Lower leg skin (tissue), 4 donors: ENCODE results near the gene PCDHB1. TPM values are rescaled to one million over a fixed set of nuclear protein-coding genes. Genes with fewer than 3 reads are reported as not detected.

Experiments used
- DNase-seq, 2 donors: peaks; one replicate each; pipeline ENCODE4 v3.0.0-alpha.2; 2019; ENCODE audit warnings: low spot score in 2 of 2
- H3K4me3 ChIP-seq: fragments of 200-600 bp; sonication (generic); 2 replicates; pipeline ENCODE4 v1.5.1; 2017; ENCODE audit warnings: mild to moderate bottlenecking, low read depth; ENCODE audit not compliant: poor library complexity, severe bottlenecking
- CTCF ChIP-seq, 3 donors: fragments of 450-650 bp; IDR thresholded peaks; one replicate each; pipeline ENCODE4 v1.5.1; 2016; ENCODE audit warnings: antibody characterized with exemption in 3 of 3, mild to moderate bottlenecking in 3 of 3, moderate library complexity in 2 of 3
- POLR2A ChIP-seq, 2 donors: fragments of 450-650 bp; IDR thresholded peaks; one replicate each; pipeline ENCODE4 v1.6.1; 2016 to 2017; ENCODE audit warnings: antibody characterized with exemption in 2 of 2, mild to moderate bottlenecking in 1 of 2, moderate library complexity in 1 of 2
- WGBS, 2 donors: methylation state at CpG; one replicate each; pipeline ENCODE4 v1.1.5; 2018; 5-methylcytosine and 5-hydroxymethylcytosine counted together
- intact Hi-C: fragments of 100-400 bp; cut with DNase I; formaldehyde crosslinking; loops from one replicate; pipeline ENCODE4 v1.15.0; 2023; ENCODE audit warnings: low total_unique reads
- total RNA-seq, 4 donors: library from RNA; depleted of rRNA; stranded (reverse); fragments of >200 nt; gene quantifications; one replicate each; pipeline ENCODE4 v1.1.0, GENCODE V29; 2016

The PCDHB1 gene
- total RNA-seq, 4 donors from 2014 or later = not detected

- 84 to 86% methylated on average over 2 of the region's 2 CpGs for WGBS, 2 donors
- DNase-seq = no peak
- no peak overlapping the region for H3K4me3 ChIP-seq
- intact Hi-C loops = no loop called here
- TF ChIP-seq POLR2A (IDR thresholded peaks at IDR 0.05) (no peak), CTCF (IDR thresholded peaks at IDR 0.05) (no peak)
These were observed 54.2 kb downstream of the PCDHB1 start for GRCh38 chr5:141105350-141105749.

Other genes starting within 250 kb of the PCDHB1 start
- under 1 TPM in 3 of 4 donors, not detected in 1; 0.08 to 0.58 (median 0.23) TPM for gene PCDHA4, start 244.3 kb upstream of the PCDHB1 start, total RNA-seq
- under 1 TPM in 3 of 4 donors, not detected in 1; 0.05 to 0.19 (median 0.10) TPM for gene PCDHA5, start 229.8 kb upstream of the PCDHB1 start, total RNA-seq
- under 1 TPM in 2 of 4 donors, not detected in 2; 0.13 to 0.49 TPM for gene PCDHA6, start 223.4 kb upstream of the PCDHB1 start, total RNA-seq
- gene PCDHA7, start 217.1 kb upstream of the PCDHB1 start, total RNA-seq = under 1 TPM in 1 of 4 donors, not detected in 3; 0.20 TPM
- gene PCDHA8, start 210.2 kb upstream of the PCDHB1 start, total RNA-seq = under 1 TPM in 1 of 4 donors, not detected in 3; 0.22 TPM
- gene PCDHA9, start 203.0 kb upstream of the PCDHB1 start, total RNA-seq = under 1 TPM in 2 of 4 donors, not detected in 2; 0.06 to 0.07 TPM
- 1 to 10 TPM in 1 of 4 donors, under 1 TPM in 3; 0.08 to 1.0 (median 0.55) TPM for gene PCDHA10, start 195.5 kb upstream of the PCDHB1 start, total RNA-seq
- under 1 TPM in 3 of 4 donors, not detected in 1; 0.17 to 0.94 (median 0.34) TPM for gene PCDHA11, start 182.4 kb upstream of the PCDHB1 start, total RNA-seq
- under 1 TPM in 3 of 4 donors, not detected in 1; 0.04 to 0.39 (median 0.25) TPM for gene PCDHA12, start 176.1 kb upstream of the PCDHB1 start, total RNA-seq
- gene PCDHA13, start 169.2 kb upstream of the PCDHB1 start, total RNA-seq = under 1 TPM in 3 of 4 donors, not detected in 1; 0.16 to 0.34 (median 0.30) TPM
- under 1 TPM in 2 of 4 donors, not detected in 2; 0.16 to 0.17 TPM for gene PCDHAC1, start 125.1 kb upstream of the PCDHB1 start, total RNA-seq
- gene PCDHAC2, start 84.9 kb upstream of the PCDHB1 start, total RNA-seq = under 1 TPM in 3 of 4 donors, not detected in 1; 0.21 to 0.29 (median 0.27) TPM
- 1 to 10 TPM; 2.3 to 6.2 (median 3.2) TPM for gene PCDHB2, start 43.2 kb downstream of the PCDHB1 start, total RNA-seq
- 1 to 10 TPM in 3 of 4 donors, under 1 TPM in 1; 0.84 to 1.6 (median 1.3) TPM for gene PCDHB3, start 49.1 kb downstream of the PCDHB1 start, total RNA-seq
- 1 to 10 TPM; 1.1 to 2.8 (median 2.0) TPM for gene PCDHB4, start 70.4 kb downstream of the PCDHB1 start, total RNA-seq
- gene PCDHB5, start 83.8 kb downstream of the PCDHB1 start, total RNA-seq = 1 to 10 TPM in 2 of 4 donors, under 1 TPM in 1, not detected in 1; 0.49 to 4.9 (median 1.4) TPM
- gene PCDHB6, start 98.7 kb downstream of the PCDHB1 start, total RNA-seq = 1 to 10 TPM in 2 of 4 donors, under 1 TPM in 1, not detected in 1; 0.93 to 1.3 (median 1.3) TPM
- gene PCDHB7, start 121.3 kb downstream of the PCDHB1 start, total RNA-seq = 1 to 10 TPM in 1 of 4 donors, under 1 TPM in 3; 0.49 to 1.1 (median 0.58) TPM
- gene PCDHB8, start 126.4 kb downstream of the PCDHB1 start, total RNA-seq = 1 to 10 TPM in 2 of 4 donors, under 1 TPM in 2; 0.10 to 1.2 (median 0.76) TPM
- gene PCDHB16, start 131.0 kb downstream of the PCDHB1 start, total RNA-seq = 1 to 10 TPM in 3 of 4 donors, under 1 TPM in 1; 0.55 to 3.2 (median 1.9) TPM
- gene PCDHB9, start 135.8 kb downstream of the PCDHB1 start, total RNA-seq = 1 to 10 TPM in 2 of 4 donors, under 1 TPM in 2; 0.38 to 2.2 (median 1.2) TPM
- gene PCDHB10, start 141.0 kb downstream of the PCDHB1 start, total RNA-seq = 1 to 10 TPM in 2 of 4 donors, under 1 TPM in 2; 0.19 to 1.5 (median 0.76) TPM
- gene PCDHB11, start 148.3 kb downstream of the PCDHB1 start, total RNA-seq = 1 to 10 TPM in 3 of 4 donors, under 1 TPM in 1; 0.63 to 1.7 (median 1.4) TPM
- 1 to 10 TPM in 2 of 4 donors, under 1 TPM in 1, not detected in 1; 0.49 to 3.2 (median 2.3) TPM for gene PCDHB12, start 157.3 kb downstream of the PCDHB1 start, total RNA-seq
- 1 to 10 TPM; 3.3 to 9.0 (median 5.0) TPM for gene PCDHB13, start 162.5 kb downstream of the PCDHB1 start, total RNA-seq
- gene PCDHB14, start 172.0 kb downstream of the PCDHB1 start, total RNA-seq = 1 to 10 TPM; 5.4 to 7.5 (median 6.2) TPM
- 1 to 10 TPM in 3 of 4 donors, under 1 TPM in 1; 0.46 to 2.0 (median 1.4) TPM for gene PCDHB15, start 194.0 kb downstream of the PCDHB1 start, total RNA-seq